Caco-2 (cell line): ENCODE measurements around the gene SLC24A1. TPM values are rescaled to one million over a fixed set of nuclear protein-coding genes. Genes with fewer than 3 reads are reported as not detected.

Experiments
- BruUV-seq: library from RNA; stranded (reverse); fragments of 400-500 nt; replicated peaks from 2 replicates; lab custom pipeline; 2021; lab: Mats Ljungman, UMichigan
- CTCF ChIA-PET: fragments of 300-600 bp; sonication (Branson Sonifier 250); formaldehyde crosslinking; loops from one replicate; lab custom pipeline; 2022; ENCODE audit warnings: antibody characterized with exemption; lab: Charles Lee
- POLR2A ChIA-PET: fragments of 300-600 bp; sonication (Branson Sonifier 250); formaldehyde crosslinking; loops from one replicate; lab custom pipeline; 2022; ENCODE audit warnings: antibody characterized with exemption; lab: Charles Lee
- DNase-seq, 2 experiments: peaks; one replicate each; pipeline versions ENCODE4 v3.0.0 to v3.0.0-alpha.2; 2020 to 2022
- H3K27me3 ChIP-seq: replicated peaks from 2 replicates; pipeline ENCODE4 v1.6.0; 2011; ENCODE audit warnings: low read length; ENCODE audit not compliant: control insufficient read depth, insufficient read depth
- H3K36me3 ChIP-seq: 2 replicates; pipeline ENCODE4 v1.5.1; 2011; ENCODE audit warnings: low read length; ENCODE audit not compliant: control insufficient read depth, insufficient read depth
- H3K4me1 ChIP-seq: fragments of 250-450 bp; sonication (Bioruptor Pico); 2 replicates; pipeline ENCODE4 v1.5.1; 2020; ENCODE audit warnings: mild to moderate bottlenecking
- H3K4me3 ChIP-seq: 2 replicates; pipeline ENCODE4 v1.5.1; 2011; ENCODE audit warnings: low read depth, mild to moderate bottlenecking, control low read depth, low read length
- H3K9me3 ChIP-seq: fragments of 250-450 bp; sonication (Bioruptor Pico); 2 replicates; pipeline ENCODE4 v1.5.1; 2020; ENCODE audit warnings: mild to moderate bottlenecking, moderate library complexity
- H3K27ac Mint-ChIP-seq: one replicate; pipeline ENCODE4 v1.8.0; 2022; ENCODE audit warnings: mixed read lengths; ENCODE audit not compliant: unreplicated experiment
- H3K27me3 Mint-ChIP-seq: one replicate; pipeline ENCODE4 v1.8.0; 2022; ENCODE audit warnings: mixed read lengths; ENCODE audit not compliant: insufficient read depth, unreplicated experiment
- H3K36me3 Mint-ChIP-seq: one replicate; pipeline ENCODE4 v1.8.0; 2022; ENCODE audit warnings: mild to moderate bottlenecking, mixed read lengths; ENCODE audit not compliant: insufficient read depth, unreplicated experiment
- H3K4me1 Mint-ChIP-seq: one replicate; pipeline ENCODE4 v1.8.0; 2022; ENCODE audit warnings: low read depth, mixed read lengths; ENCODE audit not compliant: unreplicated experiment
- H3K4me3 Mint-ChIP-seq: one replicate; pipeline ENCODE4 v1.8.0; 2022; ENCODE audit warnings: mild to moderate bottlenecking, moderate library complexity, mixed read lengths; ENCODE audit not compliant: unreplicated experiment
- H3K9me3 Mint-ChIP-seq: one replicate; pipeline ENCODE4 v1.8.0; 2022; ENCODE audit warnings: mixed read lengths; ENCODE audit not compliant: unreplicated experiment
- CTCF ChIP-seq, 2 experiments: fragments of 200-600 bp in 1 of 2; IDR thresholded peaks; 1 replicate in 1 of 2; 2 replicates in 1 of 2; pipeline versions ENCODE4 v1.5.1 to v1.8.0; 2011 to 2022; ENCODE audit warnings: antibody characterized with exemption in 1 of 2, control low read depth in 1 of 2, inconsistent platforms in 1 of 2, low read depth in 1 of 2, low read length in 1 of 2, mild to moderate bottlenecking in 1 of 2, moderate library complexity in 1 of 2; ENCODE audit not compliant: insufficient read depth in 1 of 2, severe bottlenecking in 1 of 2, unreplicated experiment in 1 of 2
- intact Hi-C: fragments of 100-400 bp; cut with micrococcal nuclease; formaldehyde crosslinking; loops from one replicate; pipeline ENCODE4 v1.10.0; 2022; ENCODE audit not compliant: unreplicated experiment
- total RNA-seq: library from RNA; stranded (reverse); gene quantifications from 2 replicates; pipeline ENCODE4 v1.2.3, GENCODE V29; 2022

Gene SLC24A1
- total RNA-seq, 1 experiment from 2014 or later, result 8.7 TPM

GRCh38 chr15:65626856-65627255 lies 5.1 kb downstream of the SLC24A1 start:
- POLR2A ChIA-PET, result interaction anchor here (0.6 kb wide), 1 partner anchor 165 kb away, joined by 3 read pairs; no protein-coding TSS in a partner anchor
- Histone ChIP-seq H3K27me3 (no peaks in the 10 kb centered on the region), H3K36me3 (no peaks in the 10 kb centered on the region), H3K4me3 (no peak overlapping the region), H3K4me1 (0 out of 2 replicates have a peak, but pooled peaks cover 7% of the 10 kb centered on the region), H3K9me3 (no peaks in the 10 kb centered on the region)
- H3K4me1 Mint-ChIP-seq, result no peaks in the 10 kb centered on the region
- DNase-seq, result no peak
- no peaks in the 10 kb centered on the region for H3K36me3 Mint-ChIP-seq
- H3K9me3 Mint-ChIP-seq, result no peaks in the 10 kb centered on the region
- intact Hi-C loops, result no loop called here
- no peaks in the 10 kb centered on the region for H3K27me3 Mint-ChIP-seq
- H3K27ac Mint-ChIP-seq, result no peak overlapping the region
- H3K4me3 Mint-ChIP-seq, result no peak overlapping the region
- CTCF ChIA-PET, result interaction anchor here (0.5 kb wide), 1 partner anchor 230 kb away, joined by 3 read pairs; no protein-coding TSS in a partner anchor
- no peak for TF ChIP-seq CTCF (IDR thresholded peaks at IDR 0.05; ENCODE audit: insufficient read depth in 1 of 2, low read depth in 1 of 2, low read length in 1 of 2, severe bottlenecking in 1 of 2, unreplicated experiment in 1 of 2)
- BruUV-seq, result no TSS peak

- H3K4me1 ChIP-seq, result 0 out of 2 replicates have a peak, but pooled peaks cover 7% of the 10 kb centered on the region
- Mint-ChIP-seq H3K4me1 (no peaks in the 10 kb centered on the region), H3K9me3 (no peaks in the 10 kb centered on the region), H3K4me3 (no peak overlapping the region), H3K36me3 (no peaks in the 10 kb centered on the region), H3K27ac (no peak overlapping the region), H3K27me3 (no peaks in the 10 kb centered on the region)
- H3K36me3 ChIP-seq, result no peaks in the 10 kb centered on the region
- no peak overlapping the region for H3K4me3 ChIP-seq
- DNase-seq, result no peak
- no peaks in the 10 kb centered on the region for H3K9me3 ChIP-seq
- no peak for TF ChIP-seq CTCF (IDR thresholded peaks at IDR 0.05; ENCODE audit: insufficient read depth in 1 of 2, low read depth in 1 of 2, low read length in 1 of 2, severe bottlenecking in 1 of 2, unreplicated experiment in 1 of 2)
- POLR2A ChIA-PET, result interaction anchor here (0.6 kb wide), 1 partner anchor 324 kb away, joined by 3 read pairs; no protein-coding TSS in a partner anchor
- no peaks in the 10 kb centered on the region for H3K27me3 ChIP-seq
- CTCF ChIA-PET, result interaction anchor here (1.5 to 1.6 kb wide), 2 partner anchors 9 to 18 kb away, joined by 3 to 5 read pairs; partner anchors contain the start of gene INTS14
- BruUV-seq, result no TSS peak
- intact Hi-C loops, result no loop called here
These were observed 7.8 kb downstream of the SLC24A1 start for GRCh38 chr15:65629548-65629947.

GRCh38 chr15:65630760-65631159 lies 9.0 kb downstream of the SLC24A1 start:
- ChIA-PET CTCF (no interaction called here), POLR2A (no interaction called here)
- Mint-ChIP-seq H3K9me3 (no peaks in the 10 kb centered on the region), H3K27me3 (no peaks in the 10 kb centered on the region), H3K4me1 (no peaks in the 10 kb centered on the region), H3K27ac (no peak overlapping the region), H3K36me3 (no peaks in the 10 kb centered on the region), H3K4me3 (no peak overlapping the region)
- Histone ChIP-seq H3K27me3 (no peaks in the 10 kb centered on the region), H3K4me3 (no peak overlapping the region), H3K36me3 (no peaks in the 10 kb centered on the region), H3K4me1 (0 out of 2 replicates have a peak, but pooled peaks cover 7% of the 10 kb centered on the region), H3K9me3 (no peaks in the 10 kb centered on the region)
- no peak for DNase-seq
- intact Hi-C loops, result no loop called here
- BruUV-seq, result no TSS peak
- TF ChIP-seq CTCF (IDR thresholded peaks at IDR 0.05; ENCODE audit: insufficient read depth in 1 of 2, low read depth in 1 of 2, low read length in 1 of 2, severe bottlenecking in 1 of 2, unreplicated experiment in 1 of 2), result no peak
